Kidney epithelial cell (primary cell): ENCODE measurements around the gene SLC16A3. TPM values are rescaled to one million over a fixed set of nuclear protein-coding genes. Genes with fewer than 3 reads are reported as not detected.

Experiments
- DNase-seq: peaks from one replicate; pipeline ENCODE4 v3.0.0-alpha.2; 2010; ENCODE audit warnings: low read depth
- H3K27me3 ChIP-seq: 2 replicates; pipeline ENCODE4 v1.6.0; 2011; ENCODE audit warnings: low read length; ENCODE audit not compliant: control insufficient read depth, insufficient read depth
- H3K36me3 ChIP-seq: 2 replicates; pipeline ENCODE4 v1.5.1; 2011; ENCODE audit warnings: low read length; ENCODE audit not compliant: control insufficient read depth, insufficient read depth
- H3K4me3 ChIP-seq: 2 replicates; pipeline ENCODE4 v1.5.1; 2011; ENCODE audit warnings: low read depth, mild to moderate bottlenecking, control low read depth, low read length
- total RNA-seq: library from RNA; depleted of rRNA; stranded (reverse); fragments of >200 nt; gene quantifications from 2 replicates; pipeline ENCODE4 v1.2.3, GENCODE V29; 2015
- TF ChIP-seq, protein P1 (sequence below): IDR thresholded peaks from 2 replicates; pipeline ENCODE4 v1.5.1; 2011; ENCODE audit warnings: mild to moderate bottlenecking, moderate library complexity, low read length, control low read depth, inconsistent platforms; ENCODE audit not compliant: insufficient read depth, poor library complexity, severe bottlenecking

Gene SLC16A3
- total RNA-seq, 1 donor from 2014 or later, result 83.4 TPM

DNA sequence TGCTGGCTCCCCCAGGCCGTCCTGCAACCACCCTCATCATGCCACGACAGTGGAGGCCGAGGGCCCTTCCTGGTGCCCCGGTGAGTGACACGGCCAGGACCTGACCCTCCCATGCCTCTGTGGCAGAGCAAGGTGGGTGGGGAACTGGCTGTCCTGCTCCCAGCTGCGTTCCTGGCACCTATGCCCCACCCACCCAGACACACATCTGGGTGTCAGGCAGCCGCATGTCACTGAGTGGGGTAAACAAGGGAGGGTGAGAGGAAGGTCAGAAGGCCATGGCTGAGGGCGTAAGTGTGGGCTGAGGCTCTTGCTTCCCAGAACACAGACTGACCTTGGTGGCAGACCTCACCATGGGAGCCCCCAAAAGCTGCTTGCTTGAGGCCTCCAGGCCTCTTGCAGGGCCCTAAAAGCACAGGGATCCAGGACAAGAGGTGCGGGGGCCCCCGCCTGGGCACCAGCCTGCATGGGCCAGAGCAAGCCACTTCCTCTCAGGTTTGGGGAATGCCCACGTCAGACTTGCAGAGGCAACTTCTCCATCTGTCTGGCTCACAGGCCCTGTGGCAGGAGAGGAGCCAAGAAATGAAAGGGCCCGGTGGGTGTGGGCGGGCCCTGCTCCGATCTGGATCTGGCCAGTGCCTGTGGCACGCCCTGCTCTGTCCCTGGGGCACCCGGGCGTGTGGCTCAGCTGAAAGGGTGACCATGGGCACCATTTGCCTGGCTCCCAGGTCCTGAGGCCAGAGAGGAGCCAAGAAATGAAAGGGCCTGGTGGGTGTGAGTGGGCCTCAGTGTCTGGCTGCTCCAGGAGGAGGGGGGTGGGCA, 12.3 kb upstream of the SLC16A3 start:
- H3K27me3 ChIP-seq, result no peaks in the 10 kb centered on the region
- no peak overlapping the region for H3K4me3 ChIP-seq
- TF ChIP-seq, protein P1, sequence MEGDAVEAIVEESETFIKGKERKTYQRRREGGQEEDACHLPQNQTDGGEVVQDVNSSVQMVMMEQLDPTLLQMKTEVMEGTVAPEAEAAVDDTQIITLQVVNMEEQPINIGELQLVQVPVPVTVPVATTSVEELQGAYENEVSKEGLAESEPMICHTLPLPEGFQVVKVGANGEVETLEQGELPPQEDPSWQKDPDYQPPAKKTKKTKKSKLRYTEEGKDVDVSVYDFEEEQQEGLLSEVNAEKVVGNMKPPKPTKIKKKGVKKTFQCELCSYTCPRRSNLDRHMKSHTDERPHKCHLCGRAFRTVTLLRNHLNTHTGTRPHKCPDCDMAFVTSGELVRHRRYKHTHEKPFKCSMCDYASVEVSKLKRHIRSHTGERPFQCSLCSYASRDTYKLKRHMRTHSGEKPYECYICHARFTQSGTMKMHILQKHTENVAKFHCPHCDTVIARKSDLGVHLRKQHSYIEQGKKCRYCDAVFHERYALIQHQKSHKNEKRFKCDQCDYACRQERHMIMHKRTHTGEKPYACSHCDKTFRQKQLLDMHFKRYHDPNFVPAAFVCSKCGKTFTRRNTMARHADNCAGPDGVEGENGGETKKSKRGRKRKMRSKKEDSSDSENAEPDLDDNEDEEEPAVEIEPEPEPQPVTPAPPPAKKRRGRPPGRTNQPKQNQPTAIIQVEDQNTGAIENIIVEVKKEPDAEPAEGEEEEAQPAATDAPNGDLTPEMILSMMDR, result no peak
- no peaks in the 10 kb centered on the region for H3K36me3 ChIP-seq
- DNase-seq, result no peak

DNA sequence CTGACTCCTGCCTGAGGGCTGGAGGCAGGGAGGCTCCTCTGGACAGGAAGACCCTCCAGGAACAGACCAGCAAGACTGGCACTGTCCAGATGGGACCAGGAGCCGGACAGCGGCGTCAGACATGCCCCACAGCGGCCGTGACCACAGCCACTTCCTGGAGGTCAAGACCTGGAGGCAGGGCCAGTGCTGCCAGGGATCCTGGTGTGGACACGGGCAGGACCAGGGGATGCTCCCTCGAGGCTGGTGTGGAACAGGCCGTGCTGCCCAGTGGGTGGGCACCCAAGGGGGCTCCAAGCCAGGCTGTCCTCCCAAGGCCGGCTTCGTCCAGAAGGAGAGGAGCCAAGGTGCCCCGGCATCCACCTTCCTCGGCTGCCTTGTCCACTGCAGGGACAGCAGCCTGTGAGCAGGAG, 11.7 kb upstream of the SLC16A3 start:
- DNase-seq, result no peak
- TF ChIP-seq, protein P1, result no peak
- H3K4me3 ChIP-seq, result no peak overlapping the region
- H3K27me3 ChIP-seq, result no peaks in the 10 kb centered on the region
- H3K36me3 ChIP-seq, result no peaks in the 10 kb centered on the region

DNA sequence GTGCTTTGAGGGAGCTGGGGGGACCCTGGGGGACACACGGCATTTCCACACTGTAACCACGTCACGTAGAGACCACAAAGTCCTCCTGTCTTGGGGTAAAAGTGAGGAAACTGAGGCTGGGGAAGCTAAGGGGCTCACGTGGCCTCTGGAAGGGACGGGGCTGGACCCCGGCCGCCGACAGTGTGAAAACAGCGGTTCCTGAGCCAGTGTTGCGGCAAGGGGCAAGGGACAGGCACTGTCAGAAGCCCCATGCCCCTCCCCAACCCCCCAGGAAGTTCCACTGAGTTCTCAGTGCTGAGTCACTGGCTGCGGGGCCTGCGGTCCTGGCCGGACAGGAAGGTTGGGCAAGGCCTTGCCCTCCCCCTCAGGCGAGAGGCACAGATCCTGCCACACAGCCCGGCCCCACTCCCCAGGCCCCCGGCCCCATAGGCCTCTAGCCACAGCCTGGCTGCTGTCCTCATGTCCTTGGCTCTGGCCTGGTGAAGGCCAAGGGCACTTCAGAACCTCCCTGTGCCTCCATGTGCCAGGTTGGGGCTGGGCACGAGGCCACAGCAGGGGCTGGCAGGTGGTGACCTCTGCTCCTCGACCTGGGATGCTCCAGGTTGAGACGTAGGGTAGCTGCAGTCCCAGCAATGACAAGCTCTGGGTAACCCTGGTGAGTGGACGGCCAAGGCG, 11.2 kb upstream of the SLC16A3 start:
- TF ChIP-seq, protein P1, result no peak
- Histone ChIP-seq H3K4me3 (no peak overlapping the region), H3K36me3 (no peaks in the 10 kb centered on the region), H3K27me3 (no peaks in the 10 kb centered on the region)
- no peak for DNase-seq

DNA sequence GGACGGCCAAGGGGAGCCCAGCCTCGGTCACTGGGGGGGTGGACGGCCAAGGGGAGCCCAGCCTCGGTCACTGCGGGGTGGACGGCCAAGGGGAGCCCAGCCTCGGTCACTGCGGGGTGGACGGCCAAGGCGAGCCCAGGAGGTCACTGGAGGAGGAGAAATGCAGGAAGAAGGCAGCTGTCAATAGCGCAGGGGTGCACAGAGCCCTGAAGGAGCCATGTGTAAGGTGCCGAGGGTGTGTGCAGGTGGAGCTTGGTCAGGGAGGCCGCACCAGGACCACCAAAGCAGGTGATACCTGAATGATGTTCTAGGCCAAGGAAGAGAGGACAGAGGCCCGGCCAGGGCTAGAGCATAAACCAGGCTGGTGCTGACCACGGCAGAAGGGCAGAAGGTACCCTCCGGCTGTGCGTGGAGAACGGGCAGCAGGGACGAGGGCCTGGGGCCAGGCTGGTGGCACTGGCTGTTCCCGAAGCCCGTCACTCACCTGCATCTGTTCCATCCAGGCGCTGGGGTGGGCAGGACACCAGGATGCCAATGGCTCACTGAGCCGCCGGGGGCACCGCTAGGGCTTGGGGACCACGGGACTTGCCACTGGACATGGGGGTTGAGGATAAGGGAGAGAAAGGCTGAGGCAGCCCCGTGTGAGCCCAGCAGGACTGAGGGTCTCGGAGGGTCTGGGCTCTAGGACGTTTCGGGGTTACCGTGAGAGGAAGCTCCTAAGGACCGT, 10.3 kb upstream of the SLC16A3 start:
- no peak for DNase-seq
- TF ChIP-seq, protein P1, result no peak

DNA sequence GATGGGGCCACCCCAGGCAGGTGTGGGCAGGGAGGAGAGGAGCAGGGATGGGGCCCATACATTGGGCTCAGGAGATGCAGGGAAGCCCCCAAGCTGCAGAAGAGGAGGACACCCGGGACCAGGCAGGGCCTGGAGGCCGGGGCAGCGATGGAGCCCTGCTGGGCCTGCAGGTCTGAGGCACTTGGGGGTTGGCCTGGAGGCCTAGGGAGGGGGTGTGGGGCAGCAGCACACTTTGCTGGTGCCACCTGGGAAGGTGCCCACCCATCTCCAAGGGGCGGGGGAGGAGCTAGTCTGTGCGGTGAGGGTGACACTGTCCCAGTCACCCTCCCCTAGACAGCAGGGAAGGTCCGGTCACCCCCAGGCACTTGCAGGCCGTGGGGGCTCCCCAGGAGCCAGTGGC, 9.8 kb upstream of the SLC16A3 start:
- no peak for DNase-seq
- no peaks in the 10 kb centered on the region for H3K27me3 ChIP-seq
- no peak overlapping the region for H3K4me3 ChIP-seq
- TF ChIP-seq, protein P1, result no peak
- H3K36me3 ChIP-seq, result no peaks in the 10 kb centered on the region

More for the DNA sequence above, 10.3 kb upstream of the SLC16A3 start:
- Histone ChIP-seq H3K36me3 (no peaks in the 10 kb centered on the region), H3K4me3 (no peak overlapping the region), H3K27me3 (no peaks in the 10 kb centered on the region)
